Natural killer cell treated with Interleukin-12 subunit alpha and Interleukin-12 subunit beta and Interleukin-15 and Interleukin-18, amount 100 ng/mL, for 72 hours (primary cell): ENCODE measurements around the gene KDM6A. TPM values are rescaled to one million over a fixed set of nuclear protein-coding genes. Genes with fewer than 3 reads are reported as not detected.

ENCODE experiments used
- ATAC-seq, 2 donors: fragments of 150-1000 bp; cut with Tn5 transposase in 1 of 2; sonication (Bioruptor Pico), chemical (Tn5 transposase) in 1 of 2; 2 replicates each; pipeline ENCODE4 v1.10.0; 2021
- DNase-seq: peaks from one replicate; pipeline ENCODE4 v3.0.0; 2022; ENCODE audit warnings: low spot score
- H3K27ac Mint-ChIP-seq, 2 donors: 1 replicate in 1 of 2; 2 replicates in 1 of 2; pipeline ENCODE4 v1.8.0; 2022; ENCODE audit warnings: mixed read lengths in 2 of 2, mild to moderate bottlenecking in 1 of 2, moderate library complexity in 1 of 2
- H3K27me3 Mint-ChIP-seq, 2 donors: 1 replicate in 1 of 2; 2 replicates in 1 of 2; pipeline ENCODE4 v1.8.0; 2022; ENCODE audit warnings: mixed read lengths in 2 of 2
- H3K36me3 Mint-ChIP-seq: one replicate; pipeline ENCODE4 v1.8.0; 2022; ENCODE audit warnings: mixed read lengths
- H3K4me1 Mint-ChIP-seq, 2 donors: 1 replicate in 1 of 2; 2 replicates in 1 of 2; pipeline ENCODE4 v1.8.0; 2022; ENCODE audit warnings: low read depth in 2 of 2, mixed read lengths in 2 of 2, mild to moderate bottlenecking in 1 of 2
- H3K4me3 Mint-ChIP-seq: one replicate; pipeline ENCODE4 v1.8.0; 2022; ENCODE audit warnings: mixed read lengths
- H3K9me3 Mint-ChIP-seq: 2 replicates; pipeline ENCODE4 v1.8.0; 2022; ENCODE audit warnings: mixed read lengths
- total RNA-seq, 2 donors: library from RNA; stranded (reverse); gene quantifications; one replicate each; pipeline ENCODE4 v1.2.3, GENCODE V29; 2022

KDM6A gene
- total RNA-seq, 2 donors from 2014 or later = 31.9 to 68.6 TPM

DNA sequence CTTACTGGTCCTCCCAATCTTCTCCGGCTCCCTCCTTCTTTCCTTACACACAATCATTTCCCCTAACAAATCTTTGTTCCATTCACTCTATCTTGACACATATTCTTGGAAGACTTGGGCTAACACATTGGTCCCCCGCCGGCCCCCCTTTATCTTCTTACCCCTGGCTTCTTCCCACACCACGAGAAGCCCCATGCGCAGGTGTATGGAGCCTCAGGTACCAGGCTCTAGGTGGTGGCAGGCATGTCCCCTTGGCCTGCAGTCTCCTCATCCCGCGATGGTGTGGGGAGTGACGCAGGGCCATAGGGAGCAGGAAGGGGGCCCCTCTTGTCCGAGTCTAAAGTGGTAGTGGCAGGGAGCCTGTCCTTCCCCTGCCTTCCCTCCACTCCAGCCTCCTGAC lies 277.8 kb downstream of the KDM6A start:
- ATAC-seq (no peak), DNase-seq (no peak)
- H3K27me3 Mint-ChIP-seq = no peaks in the 10 kb centered on the region
- no peaks in the 10 kb centered on the region for H3K9me3 Mint-ChIP-seq
- H3K36me3 Mint-ChIP-seq = no peaks in the 10 kb centered on the region
- H3K4me3 Mint-ChIP-seq = no peak overlapping the region
- H3K27ac Mint-ChIP-seq = no peak overlapping the region
- no peaks in the 10 kb centered on the region for H3K4me1 Mint-ChIP-seq

DNA sequence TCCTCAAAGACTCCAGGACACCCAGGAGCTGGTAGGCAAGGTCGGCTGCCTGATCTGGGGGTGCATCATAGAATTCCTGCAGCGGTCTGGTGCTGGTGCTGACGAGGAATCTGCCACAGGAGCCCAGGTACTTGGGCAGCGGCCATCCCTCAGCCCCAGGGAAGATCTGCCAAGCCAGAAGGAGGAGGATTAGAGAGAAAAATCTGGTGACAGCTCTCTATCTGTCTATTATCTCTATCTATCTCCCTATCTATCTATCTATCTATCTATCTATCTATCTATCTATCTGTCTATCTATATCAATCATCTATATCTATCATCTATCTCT lies 281.0 kb downstream of the KDM6A start:
- no peaks in the 10 kb centered on the region for H3K4me1 Mint-ChIP-seq
- DNase-seq (no peak), ATAC-seq (no peak)
- peaks cover 0 to 11% of the 10 kb centered on the region in 2 donors for H3K27me3 Mint-ChIP-seq
- no peak overlapping the region for H3K4me3 Mint-ChIP-seq
- no peaks in the 10 kb centered on the region for H3K36me3 Mint-ChIP-seq
- H3K27ac Mint-ChIP-seq = no peak overlapping the region
- H3K9me3 Mint-ChIP-seq = no peaks in the 10 kb centered on the region

DNA sequence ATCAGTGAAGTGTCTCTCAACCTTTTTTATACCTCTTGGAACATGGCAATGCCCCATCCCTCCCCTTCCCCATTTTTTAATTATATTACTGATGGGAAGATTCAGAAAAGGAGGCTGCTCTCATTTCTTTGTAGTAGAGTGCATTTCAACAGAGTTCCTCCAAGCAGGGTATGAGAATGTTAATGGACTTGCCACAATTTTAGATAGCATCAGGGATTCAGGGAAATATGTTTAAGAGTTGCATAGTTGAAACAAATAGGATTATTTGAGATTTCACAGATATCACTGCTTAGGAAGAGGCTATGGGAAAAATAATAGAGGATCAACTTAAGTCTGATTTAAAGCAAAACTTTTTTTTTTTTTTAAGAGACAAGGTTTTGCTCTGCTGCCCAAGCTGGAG lies 281.5 kb downstream of the KDM6A start:
- H3K36me3 Mint-ChIP-seq = no peaks in the 10 kb centered on the region
- no peaks in the 10 kb centered on the region for H3K4me1 Mint-ChIP-seq
- ATAC-seq (no peak), DNase-seq (no peak)
- H3K4me3 Mint-ChIP-seq = no peak overlapping the region
- H3K9me3 Mint-ChIP-seq = no peaks in the 10 kb centered on the region
- no peak overlapping the region for H3K27ac Mint-ChIP-seq
- peaks cover 0 to 11% of the 10 kb centered on the region in 2 donors for H3K27me3 Mint-ChIP-seq

DNA sequence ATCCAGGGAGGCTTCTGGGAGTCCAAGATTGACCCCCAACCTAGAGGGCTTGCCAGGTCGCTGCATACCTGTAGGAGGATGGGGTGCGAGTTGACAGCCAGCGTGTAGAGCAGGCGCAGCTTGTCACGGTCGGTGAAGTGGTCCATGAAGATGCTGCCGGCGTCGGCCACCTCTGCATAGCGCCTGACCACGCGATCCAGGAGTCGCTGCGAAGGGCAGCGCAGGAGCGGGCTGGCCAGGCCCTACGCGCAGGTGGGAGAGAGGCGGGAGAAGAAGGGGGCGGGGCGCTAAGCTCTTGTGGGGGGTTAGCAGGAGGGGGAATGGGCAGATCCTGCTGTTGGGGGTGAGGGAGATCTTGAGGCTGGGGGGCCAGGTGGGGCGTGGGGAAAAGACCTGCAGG lies 284.7 kb downstream of the KDM6A start:
- no peaks in the 10 kb centered on the region for H3K36me3 Mint-ChIP-seq
- H3K27me3 Mint-ChIP-seq = peaks cover 0 to 21% of the 10 kb centered on the region in 2 donors
- no peak for ATAC-seq
- H3K9me3 Mint-ChIP-seq = no peaks in the 10 kb centered on the region
- DNase-seq = no peak
- H3K4me1 Mint-ChIP-seq = no peaks in the 10 kb centered on the region
- no peak overlapping the region for H3K27ac Mint-ChIP-seq
- no peak overlapping the region for H3K4me3 Mint-ChIP-seq

Other genes with a start within 250 kb of the KDM6A start
- not detected for gene DUSP21, start 29.2 kb upstream of the KDM6A start, total RNA-seq